Left lobe of liver (tissue), 2 donors: ENCODE results near the gene HACD4. TPM values are rescaled to one million over a fixed set of nuclear protein-coding genes. Genes with fewer than 3 reads are reported as not detected.
"Not testable (repeated sequence)": the region's sequence is repeated elsewhere in the genome, so short reads cannot be mapped to it uniquely, and the experiment has no call there.

Experiments used
- ATAC-seq: fragments of 200-7000 bp; cut with Tn5 transposase; one replicate; pipeline ENCODE4 v1.9.1; 2020; ENCODE audit warnings: mild to moderate bottlenecking, moderate library complexity
- DNase-seq: peaks from one replicate; pipeline ENCODE4 v3.0.0-alpha.2; 2020; ENCODE audit warnings: low spot score
- total RNA-seq: library from RNA; stranded (reverse); gene quantifications from one replicate; pipeline ENCODE4 v1.2.1, GENCODE V29; 2021
- donor health status: DM: no; HTN: no; CAD: no; lungs with moderate emphysema.
- donor health status: DM: no; HTN: yes; CAD: no.

HACD4 gene
- total RNA-seq, 1 donor from 2014 or later, result 0.13 TPM

GRCh38 chr9:20974191-20974938, 57.1 kb downstream of the HACD4 start:
- not testable (repeated sequence) for DNase-seq, ATAC-seq

GRCh38 chr9:20973246-20973947, 58.0 kb downstream of the HACD4 start:
- DNase-seq, ATAC-seq: not testable (repeated sequence)

GRCh38 chr9:20972684-20973083, 58.8 kb downstream of the HACD4 start:
- no peak for ATAC-seq

GRCh38 chr9:20962536-20963225, 68.8 kb downstream of the HACD4 start:
- no peak for DNase-seq
- ATAC-seq, result no peak

More at GRCh38 chr9:20972684-20973083, 58.8 kb downstream of the HACD4 start:
- no peak for DNase-seq

GRCh38 chr9:20950707-20951106, 80.7 kb downstream of the HACD4 start:
- peak; percentile 55 for ATAC-seq
- no peak for DNase-seq

Other genes starting within 250 kb of the HACD4 start
- gene IFNB1, start 46.3 kb upstream of the HACD4 start, total RNA-seq, result not detected
- not detected for gene IFNW1, start 110.2 kb upstream of the HACD4 start, total RNA-seq
- not detected for gene IFNA21, start 135.0 kb upstream of the HACD4 start, total RNA-seq
- gene IFNA4, start 155.9 kb upstream of the HACD4 start, total RNA-seq, result not detected
- gene IFNA7, start 170.6 kb upstream of the HACD4 start, total RNA-seq, result not detected
- not detected for gene IFNA10, start 175.5 kb upstream of the HACD4 start, total RNA-seq
- gene IFNA16, start 185.7 kb upstream of the HACD4 start, total RNA-seq, result not detected
- not detected for gene IFNA17, start 196.6 kb upstream of the HACD4 start, total RNA-seq
- not detected for gene IFNA14, start 208.4 kb upstream of the HACD4 start, total RNA-seq